HEK293 (cell line): ENCODE results near the gene METTL24.
"Not testable (repeated sequence)": the region's sequence is repeated elsewhere in the genome, so short reads cannot be mapped to it uniquely, and the experiment has no call there.

Source experiments
- CTCF ChIP-seq: fragments of 450-650 bp; formaldehyde crosslinking; IDR thresholded peaks from 2 replicates; pipeline ENCODE4 v1.5.1; 2016; ENCODE audit warnings: missing biosample characterization, missing genetic modification characterization
- ELK4 ChIP-seq: IDR thresholded peaks from 2 replicates; pipeline ENCODE4 v1.6.1; 2011; ENCODE audit warnings: mild to moderate bottlenecking, low read depth, low read length, borderline replicate concordance
- ZBTB17 ChIP-seq: fragments of 450-650 bp; formaldehyde crosslinking; IDR thresholded peaks from 2 replicates; pipeline ENCODE4 v1.5.1; 2016; ENCODE audit warnings: missing biosample characterization, missing genetic modification characterization
- ZNF121 ChIP-seq: fragments of 450-650 bp; formaldehyde crosslinking; IDR thresholded peaks from 2 replicates; pipeline ENCODE4 v1.5.1; 2016; ENCODE audit warnings: missing biosample characterization, missing genetic modification characterization
- ZNF423 ChIP-seq: fragments of 450-650 bp; formaldehyde crosslinking; IDR thresholded peaks from 2 replicates; pipeline ENCODE4 v1.5.1; 2016; ENCODE audit warnings: missing biosample characterization, missing genetic modification characterization

GRCh38 chr6:110303692-110304091 is 54.5 kb downstream of the METTL24 start:
- not testable (repeated sequence) for TF ChIP-seq ZBTB17 (tag by site-specific recombination); ZNF423 (tag by site-specific recombination); ELK4; ZNF121 (tag by site-specific recombination); CTCF
